Erythroblast (primary cell): ENCODE measurements around the gene GOLGA8T.
"Not testable (repeated sequence)": the region's sequence is repeated elsewhere in the genome, so short reads cannot be mapped to it uniquely, and the experiment has no call there.

Experiments
- GATA1 ChIP-seq: IDR thresholded peaks from 2 replicates; pipeline ENCODE4 v1.6.1; 2011; ENCODE audit warnings: low read depth, mild to moderate bottlenecking, control low read depth, low read length, moderate library complexity
- POLR2A ChIP-seq: IDR thresholded peaks from 2 replicates; pipeline ENCODE4 v1.6.1; 2011; ENCODE audit warnings: mild to moderate bottlenecking, low read length

GRCh38 chr15:30167886-30168285 lies 33.0 kb downstream of the GOLGA8T start:
- TF ChIP-seq POLR2A, GATA1: not testable (repeated sequence)
